Measurements from ENCODE around the gene NRROS. TPM values are rescaled to one million over a fixed set of nuclear protein-coding genes. Genes with fewer than 3 reads are reported as not detected.

NRROS gene
- total RNA-seq, 1 experiment from 2014 or later = 0.07 TPM

- ChIA-PET POLR2A (ENCODE audit: unreplicated experiment) (no interaction called here), CTCF (interaction anchor here (0.7 to 0.9 kb wide), 3 partner anchors 12 to 104 kb away, joined by 4 to 5 read pairs (median 4); no protein-coding TSS in a partner anchor)
- no peak overlapping the region for H3K9ac ChIP-seq (ENCODE audit: low read length)
- no peaks in the 10 kb centered on the region for H3K36me3 ChIP-seq (ENCODE audit: low read depth, low read length)
- H2AFZ ChIP-seq (ENCODE audit: low read length) = no peak overlapping the region
- no peaks in the 10 kb centered on the region for H3F3A ChIP-seq (ENCODE audit: low read length, unreplicated experiment)
- no peak overlapping the region for H3K4me2 ChIP-seq (ENCODE audit: low read length)
- no peaks in the 10 kb centered on the region for H3K4me1 ChIP-seq (ENCODE audit: insufficient read depth, low read length)
- H4K20me1 ChIP-seq (ENCODE audit: low read length) = no peaks in the 10 kb centered on the region
- no peak overlapping the region for H3K4me3 ChIP-seq (ENCODE audit: low read length)
- H3K79me2 ChIP-seq (ENCODE audit: low read length) = no peaks in the 10 kb centered on the region
- no peaks in the 10 kb centered on the region for H3K9me3 ChIP-seq (ENCODE audit: low read length)
- H3K9me2 ChIP-seq (replicated peaks; ENCODE audit: low read length) = no peaks in the 10 kb centered on the region
- intact Hi-C loops (cut with micrococcal nuclease) = no loop called here
- H3K27me3 ChIP-seq (ENCODE audit: low read length) = no peaks in the 10 kb centered on the region
- DNase-seq (peak; percentile 50), ATAC-seq (peak; percentile 51)
- no peak overlapping the region for H3K27ac ChIP-seq (ENCODE audit: low read length)
- no TSS peak for BruUV-seq (replicated peaks)
- TF ChIP-seq EZH2 (IDR thresholded peaks at IDR 0.05; ENCODE audit: low read length, unreplicated experiment) (no peak), CTCF (conservative IDR thresholded peaks at IDR 0.05; ENCODE audit: low read depth, low read length) (peak; percentile 29; the same call in 1 of the 2 replicates)
Measured at GRCh38 chr3:196694202-196694638, 54.7 kb downstream of the NRROS start.

- no peak overlapping the region for H3K4me3 ChIP-seq (ENCODE audit: low read length)
- POLR2A ChIA-PET (ENCODE audit: unreplicated experiment) = no interaction called here
Measured at GRCh38 chr3:196694941-196695848, 55.7 kb downstream of the NRROS start.

More at GRCh38 chr3:196694941-196695848, 55.7 kb downstream of the NRROS start:
- Histone ChIP-seq H3K9ac (ENCODE audit: low read length) (no peak overlapping the region), H3K79me2 (ENCODE audit: low read length) (no peaks in the 10 kb centered on the region), H3K9me2 (replicated peaks; ENCODE audit: low read length) (no peaks in the 10 kb centered on the region), H3F3A (ENCODE audit: low read length, unreplicated experiment) (no peaks in the 10 kb centered on the region), H3K4me1 (ENCODE audit: insufficient read depth, low read length) (no peaks in the 10 kb centered on the region), H3K36me3 (ENCODE audit: low read depth, low read length) (no peaks in the 10 kb centered on the region), H3K27me3 (ENCODE audit: low read length) (no peaks in the 10 kb centered on the region), H3K9me3 (ENCODE audit: low read length) (no peaks in the 10 kb centered on the region), H3K27ac (ENCODE audit: low read length) (no peak overlapping the region), H4K20me1 (ENCODE audit: low read length) (no peaks in the 10 kb centered on the region), H2AFZ (ENCODE audit: low read length) (no peak overlapping the region), H3K4me2 (ENCODE audit: low read length) (no peak overlapping the region)
- ATAC-seq (no peak), DNase-seq (no peak)
- no peak for TF ChIP-seq CTCF (conservative IDR thresholded peaks at IDR 0.05; ENCODE audit: low read depth, low read length)
- no peak for TF ChIP-seq EZH2phosphoT487 (IDR thresholded peaks at IDR 0.05; ENCODE audit: borderline replicate concordance, low read length)
- no peak for TF ChIP-seq EZH2 (IDR thresholded peaks at IDR 0.05; ENCODE audit: low read length, unreplicated experiment)
- intact Hi-C loops (cut with micrococcal nuclease) = no loop called here
- CTCF ChIA-PET = interaction anchor here (1.3 kb wide), 1 partner anchor 86 kb away, joined by 10 read pairs; no protein-coding TSS in a partner anchor
- no TSS peak for BruUV-seq (replicated peaks)

Measured in PC-3 (cell line).